M059J (cell line): ENCODE measurements around the gene ABHD11. TPM values are rescaled to one million over a fixed set of nuclear protein-coding genes. Genes with fewer than 3 reads are reported as not detected.
"Not testable (repeated sequence)": the region's sequence is repeated elsewhere in the genome, so short reads cannot be mapped to it uniquely, and the experiment has no call there.

Source experiments
- DNase-seq: peaks from one replicate; pipeline ENCODE4 v3.0.0-alpha.2; 2012; ENCODE audit warnings: low read depth
- total RNA-seq: library from RNA; depleted of rRNA; stranded (reverse); fragments of >200 nt; shearing (Covaris generic); gene quantifications from 2 replicates; pipeline ENCODE4 v1.2.3, GENCODE V29; 2014

ABHD11 gene
- total RNA-seq, 1 experiment from 2014 or later = 32.2 TPM

DNA sequence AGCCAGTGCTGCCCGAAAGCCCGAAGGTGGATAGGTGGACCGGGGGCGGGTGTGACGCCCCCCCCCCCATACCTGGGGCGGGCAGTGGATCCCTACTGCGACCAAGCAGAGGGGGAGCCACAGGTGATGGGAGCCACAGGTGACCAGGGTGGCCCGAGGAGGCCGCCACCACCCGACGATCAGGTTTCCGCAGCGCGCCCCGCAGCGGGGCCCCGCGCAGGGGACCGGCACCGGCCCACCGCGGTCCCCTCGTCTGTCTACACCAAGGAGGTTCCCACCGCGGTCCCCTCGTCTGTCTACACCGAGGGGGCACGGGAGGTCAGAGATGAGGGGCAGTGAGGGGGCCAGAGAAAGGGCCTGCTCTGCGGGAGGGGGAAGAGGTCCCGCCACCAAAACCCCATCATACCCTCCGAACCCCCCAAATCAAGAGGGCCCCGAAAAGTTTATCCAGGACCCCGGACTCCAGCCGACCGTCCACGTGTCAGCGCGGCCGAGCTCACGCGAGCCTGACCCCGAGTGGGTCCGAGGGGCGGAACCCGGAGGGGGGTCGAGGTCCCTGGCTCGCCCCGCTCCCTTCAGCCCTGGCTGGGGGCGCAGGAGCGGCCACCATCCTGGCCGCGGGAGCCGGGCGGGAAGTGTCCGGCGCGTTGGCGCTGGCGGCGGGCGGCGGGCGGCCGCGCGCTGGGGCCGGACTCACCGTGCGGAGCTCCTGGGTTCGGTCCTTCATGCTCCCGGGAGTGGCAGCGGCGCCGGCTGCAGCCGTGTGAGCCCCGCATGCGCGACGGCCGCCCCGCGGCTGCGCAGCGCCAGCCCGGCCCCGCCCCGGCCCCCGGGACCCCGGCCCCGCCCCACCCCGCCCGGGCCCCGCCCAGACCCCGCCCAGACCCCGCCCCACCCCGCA is 19.4 kb downstream of the ABHD11 start, which contains the start of gene STX1A:
TSS of gene STX1A (minus strand) at position 765 of the 901 bp plus-strand sequence. CDS start at position 727, 38 bp downstream.
- DNase-seq = peak; percentile 74

DNA sequence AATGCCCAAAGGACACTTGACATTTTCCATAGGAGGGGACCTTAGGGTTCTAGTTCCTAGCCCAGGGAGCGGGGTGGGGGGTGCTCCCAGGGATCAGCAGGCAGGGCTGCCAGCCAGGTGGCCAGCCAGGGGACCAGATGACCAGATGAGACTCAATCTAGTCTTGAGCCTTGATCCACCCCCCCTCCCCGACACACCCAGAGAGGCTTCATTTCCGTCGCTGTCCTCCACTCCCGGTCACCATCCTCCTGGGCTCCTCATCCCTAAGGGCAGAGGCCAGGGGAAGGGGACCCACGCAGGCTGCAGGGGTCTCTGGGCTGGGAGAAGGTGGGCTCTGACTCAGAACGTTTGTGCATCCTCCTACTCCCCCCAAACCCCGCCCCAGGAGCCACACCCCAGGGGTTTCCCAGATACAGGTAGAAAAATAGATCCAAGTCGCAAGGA is 20.1 kb downstream of the ABHD11 start:
- DNase-seq = no peak

DNA sequence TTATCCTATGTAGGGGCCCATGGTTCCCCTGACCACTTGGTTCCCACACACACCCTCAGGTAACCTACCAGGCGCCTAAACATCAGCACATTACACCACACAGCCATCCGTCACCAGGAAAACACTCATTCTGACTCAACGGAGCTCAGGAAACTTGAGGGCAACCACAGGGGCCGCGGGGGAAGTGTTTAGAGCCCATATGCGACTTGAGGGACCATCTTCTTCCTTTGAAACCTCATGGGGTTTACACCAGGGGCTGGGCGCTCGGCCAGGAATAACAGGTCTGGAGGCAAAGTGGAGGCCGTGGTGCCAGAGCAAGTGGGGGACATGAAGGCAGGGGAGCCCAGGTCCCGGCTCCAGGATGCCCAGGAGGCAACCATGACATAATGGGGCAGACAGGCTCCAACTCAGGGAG is 20.6 kb downstream of the ABHD11 start:
- peak; percentile 100 for DNase-seq

DNA sequence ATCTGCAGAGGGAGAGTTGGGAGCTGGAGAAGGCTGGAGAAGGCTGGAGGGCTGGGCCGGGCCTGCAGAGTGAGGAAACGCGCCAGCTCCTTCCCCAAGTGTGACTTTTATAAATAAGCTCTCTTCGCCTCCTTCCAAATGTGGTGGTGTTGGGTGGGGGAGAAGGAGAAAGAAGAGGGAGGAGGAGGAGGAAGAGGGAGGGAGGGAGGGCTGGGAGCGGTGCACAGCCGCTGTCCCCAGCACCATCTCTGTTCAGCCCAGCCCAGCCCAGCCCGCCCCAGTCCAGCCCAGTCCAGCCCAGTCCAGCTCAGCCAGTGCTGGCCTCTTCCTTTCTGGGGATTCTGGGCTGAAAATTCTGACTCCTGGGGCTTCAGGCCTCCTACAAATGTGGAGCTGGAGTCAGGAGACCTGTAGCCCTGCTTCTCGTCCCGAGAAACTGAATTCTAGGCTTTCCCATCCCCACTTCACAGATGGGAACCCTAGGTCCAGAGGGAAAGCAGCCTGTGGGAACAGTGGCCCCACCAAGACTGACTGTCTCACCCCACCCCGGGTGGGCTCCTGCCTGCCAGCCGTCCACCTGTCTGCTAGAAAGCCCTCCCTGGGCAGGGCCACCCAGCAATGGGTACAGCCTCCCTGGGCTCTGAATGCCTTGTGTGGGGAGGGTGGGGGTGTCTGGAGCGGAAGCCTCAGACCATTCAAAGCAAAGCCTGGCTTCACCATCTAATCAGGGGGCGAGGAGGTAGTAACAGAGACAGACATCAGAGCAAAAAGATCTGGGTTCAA is 21.4 kb downstream of the ABHD11 start:
- DNase-seq = no peak

DNA sequence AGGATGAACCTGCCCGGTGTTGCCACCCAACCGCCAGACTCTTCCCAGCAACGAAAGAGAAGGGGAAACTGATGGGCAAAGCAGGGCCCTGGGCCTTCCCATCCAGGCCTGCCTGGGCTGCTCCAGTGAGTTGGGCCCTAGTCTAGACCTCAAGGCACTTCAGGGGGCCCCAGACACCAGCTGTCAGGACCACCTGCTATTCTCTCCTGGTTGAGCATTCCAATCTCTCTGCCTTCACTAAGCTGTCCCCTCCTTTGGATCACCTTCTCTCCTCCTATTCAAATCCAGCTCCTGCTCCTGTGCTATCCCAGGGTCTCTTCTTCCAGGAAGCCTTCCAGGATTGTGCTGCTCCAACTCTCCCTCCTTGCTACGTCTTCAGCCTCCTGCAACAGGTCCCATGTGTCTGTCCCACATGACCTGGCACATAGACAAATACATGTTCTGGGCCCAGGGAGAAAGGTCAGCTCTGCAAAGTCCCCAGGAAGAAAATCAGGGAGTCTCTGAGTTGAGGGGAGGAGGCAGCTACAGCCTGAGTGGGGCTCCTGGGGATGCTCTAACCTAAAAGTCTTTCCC is 22.2 kb downstream of the ABHD11 start:
- DNase-seq = no peak

DNA sequence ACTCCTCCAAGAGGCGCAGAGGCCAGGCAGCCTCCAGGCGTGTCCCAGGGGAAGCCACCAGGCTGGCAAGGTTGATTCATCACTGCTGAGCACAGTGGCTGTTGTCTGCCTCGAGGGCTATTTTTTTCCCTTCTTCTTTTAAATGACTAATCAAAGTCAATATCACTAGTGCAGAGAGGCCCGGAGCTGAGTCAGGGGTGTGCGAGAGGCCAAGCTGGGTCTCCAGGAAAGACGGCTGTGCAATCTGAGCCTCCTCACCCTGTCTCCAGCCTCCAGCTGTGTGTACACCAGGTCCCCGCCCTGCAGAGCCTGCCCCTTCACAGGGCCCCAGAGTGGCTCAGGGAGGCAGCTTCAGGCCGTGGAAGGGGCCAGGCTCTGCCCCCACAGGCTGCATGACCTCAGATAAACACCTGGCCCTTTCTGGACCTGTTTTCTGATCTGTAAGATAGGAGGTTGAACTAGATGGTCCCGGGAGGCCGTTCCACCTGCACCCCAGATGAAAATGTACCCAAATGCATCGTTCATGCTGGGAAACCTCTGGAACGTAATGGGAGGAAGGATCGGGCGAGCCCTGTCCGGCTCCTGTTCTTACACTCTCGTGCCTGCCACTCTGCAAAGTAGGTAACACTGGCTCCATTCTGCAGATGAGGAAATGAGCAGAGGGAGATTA is 22.8 kb downstream of the ABHD11 start:
- DNase-seq = peak; percentile 100

DNA sequence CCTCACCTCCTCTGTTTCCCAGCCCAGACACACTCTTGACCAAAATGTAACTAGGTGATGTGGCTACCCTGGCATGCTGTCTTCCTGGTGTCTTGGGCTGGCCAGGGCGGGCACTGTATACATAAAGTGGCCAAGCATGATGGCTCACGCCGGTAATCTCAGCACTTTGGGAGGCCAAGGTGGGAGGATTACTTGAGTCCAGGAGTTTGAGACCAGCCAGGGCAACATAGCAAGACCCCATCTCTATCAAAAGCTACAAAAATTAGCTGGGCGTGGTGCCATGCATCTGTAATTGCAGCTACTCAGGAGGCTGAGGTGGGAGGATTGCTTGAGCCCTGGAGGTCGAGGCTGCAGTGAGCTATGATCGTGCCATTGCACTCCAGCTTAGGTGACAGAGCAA is 25.3 kb downstream of the ABHD11 start:
- not testable (repeated sequence) for DNase-seq

DNA sequence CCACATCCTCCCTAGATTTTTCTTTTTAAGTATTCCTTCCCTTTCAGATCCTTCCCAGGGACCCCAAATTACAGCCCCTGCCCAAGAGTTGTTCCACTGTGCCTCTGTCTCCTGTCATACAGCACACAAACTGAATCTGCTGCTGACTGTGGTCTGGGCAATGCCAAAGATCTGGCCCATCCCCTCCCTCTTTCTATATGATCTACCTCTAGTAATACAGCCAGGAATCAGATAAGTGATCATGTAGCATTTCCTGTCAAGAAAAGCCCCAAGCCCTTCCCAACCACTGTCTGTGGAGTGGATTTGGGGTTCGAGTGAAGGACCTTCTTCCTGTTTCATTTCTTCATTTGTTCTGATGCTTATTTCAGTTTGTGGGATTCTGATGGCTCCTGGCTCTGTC is 25.8 kb downstream of the ABHD11 start:
- no peak for DNase-seq

DNA sequence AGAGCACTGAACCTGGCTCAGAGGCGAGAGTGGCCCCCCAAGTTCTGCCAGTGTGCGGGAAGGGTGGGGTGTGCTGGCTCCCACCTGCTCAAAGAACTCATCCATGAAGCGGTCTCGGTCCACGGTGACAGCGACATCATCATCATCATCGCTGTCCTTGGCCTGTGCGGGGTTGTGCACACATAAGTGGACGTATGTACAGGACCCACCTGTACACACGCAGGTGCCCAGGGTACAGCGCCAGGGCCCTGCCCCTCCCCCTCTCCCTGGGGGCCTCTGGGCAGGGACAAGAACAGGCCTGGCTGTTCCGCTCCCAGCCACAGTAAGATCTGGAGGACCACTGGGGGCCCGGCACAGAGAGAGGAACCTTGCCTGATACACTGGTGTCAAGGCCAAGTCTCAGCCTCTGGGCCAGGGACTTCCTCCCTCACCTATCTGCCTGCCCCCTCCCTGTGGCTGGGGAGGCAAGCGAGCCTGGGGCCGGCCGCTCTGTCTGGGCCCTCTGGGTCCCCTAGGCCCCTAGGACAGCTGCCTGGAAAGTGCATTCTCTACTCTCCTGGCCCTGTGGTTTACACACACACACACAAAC is 29.5 kb downstream of the ABHD11 start:
- DNase-seq = no peak

DNA sequence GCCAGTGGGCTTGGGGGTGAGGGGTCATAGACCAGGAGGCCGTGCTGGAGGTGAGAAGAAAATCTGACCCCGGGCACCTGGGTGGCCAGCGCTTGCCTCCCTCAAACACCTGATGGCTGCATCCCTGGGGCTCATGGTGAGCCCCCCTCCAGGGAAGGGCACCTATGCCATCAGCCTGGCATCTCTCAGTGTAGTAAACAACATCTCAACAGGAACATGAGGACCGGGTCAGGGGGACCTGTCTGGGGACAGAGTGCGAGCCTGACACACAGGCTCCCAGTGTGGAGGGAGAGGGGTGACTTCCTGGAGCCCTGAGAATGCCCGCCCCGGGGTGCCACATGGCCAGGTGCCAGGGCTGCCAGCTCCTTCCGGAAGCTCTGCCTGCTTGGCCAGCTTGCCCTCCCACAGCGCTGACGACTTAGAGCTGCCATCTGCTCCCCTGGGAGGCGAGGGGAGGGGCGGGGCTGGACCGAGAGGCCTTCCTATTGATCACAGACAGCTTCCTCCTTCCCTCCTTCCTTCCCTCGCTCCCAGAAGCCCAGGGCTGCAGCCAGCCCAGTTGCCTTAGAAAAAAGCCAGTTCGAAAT is 31.5 kb downstream of the ABHD11 start:
- peak; percentile 94 for DNase-seq

DNA sequence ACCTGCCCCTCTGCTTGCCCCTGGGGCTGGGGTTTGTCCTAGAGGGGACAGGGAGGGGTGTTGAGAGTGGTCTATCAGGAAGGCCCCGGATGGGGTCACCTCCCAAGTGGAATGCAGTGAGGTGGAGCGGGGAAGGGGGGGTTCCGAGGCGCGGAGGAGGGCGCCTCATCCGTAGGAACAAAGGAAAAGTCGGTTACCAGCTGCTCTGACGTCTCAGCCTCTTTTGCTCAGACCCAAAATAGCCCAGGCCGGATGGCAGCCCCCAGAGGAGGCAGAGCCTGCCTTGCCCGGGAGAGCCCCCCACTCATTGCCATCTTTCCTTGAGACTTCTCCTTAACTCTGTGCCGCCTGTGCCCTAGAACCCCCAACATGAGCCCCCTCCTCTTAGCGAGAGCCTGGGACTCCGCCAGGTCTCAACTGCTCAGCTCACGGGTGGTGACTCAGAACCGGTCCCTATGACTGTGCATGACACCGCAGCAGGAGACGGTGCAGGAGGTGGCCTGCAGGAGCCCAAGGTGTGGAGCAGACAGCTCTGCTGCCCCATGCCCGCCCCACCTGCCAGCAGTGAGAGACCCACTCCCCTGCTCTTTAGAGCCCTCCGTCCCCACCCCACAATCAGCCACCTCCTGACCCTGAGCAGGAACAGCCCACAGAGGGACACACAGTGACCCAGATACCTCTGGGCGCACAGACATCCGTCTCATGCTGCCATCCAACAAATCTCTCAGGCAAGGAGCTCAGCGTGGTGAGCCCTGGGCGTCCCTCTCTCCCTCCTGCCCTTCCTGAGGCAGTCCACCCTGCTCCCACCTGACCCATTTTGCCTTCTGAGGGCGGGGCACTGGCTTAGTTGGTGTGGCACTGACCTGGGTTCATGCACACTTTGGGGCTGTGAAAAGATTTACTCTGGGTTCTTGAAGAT is 32.2 kb downstream of the ABHD11 start:
- DNase-seq = peak; percentile 77

DNA sequence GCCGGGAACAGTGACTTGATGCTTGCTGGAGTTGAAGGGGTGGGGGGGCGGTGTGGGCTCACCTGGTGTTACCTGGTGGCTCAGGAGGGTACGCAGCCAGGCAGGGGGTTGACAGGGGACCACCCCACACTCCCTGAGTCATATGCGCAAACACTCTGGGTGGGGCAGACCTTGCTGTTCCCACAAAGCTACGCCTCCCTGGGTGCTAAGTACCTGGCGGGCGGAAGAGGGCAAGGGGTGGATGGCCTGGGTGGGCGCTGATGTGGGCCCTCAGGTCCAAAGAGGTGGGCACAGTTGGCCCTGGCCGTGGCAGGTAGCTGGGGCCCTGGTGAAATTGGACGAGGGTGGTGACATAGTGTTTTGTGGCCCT is 33.1 kb downstream of the ABHD11 start:
- DNase-seq = no peak

DNA sequence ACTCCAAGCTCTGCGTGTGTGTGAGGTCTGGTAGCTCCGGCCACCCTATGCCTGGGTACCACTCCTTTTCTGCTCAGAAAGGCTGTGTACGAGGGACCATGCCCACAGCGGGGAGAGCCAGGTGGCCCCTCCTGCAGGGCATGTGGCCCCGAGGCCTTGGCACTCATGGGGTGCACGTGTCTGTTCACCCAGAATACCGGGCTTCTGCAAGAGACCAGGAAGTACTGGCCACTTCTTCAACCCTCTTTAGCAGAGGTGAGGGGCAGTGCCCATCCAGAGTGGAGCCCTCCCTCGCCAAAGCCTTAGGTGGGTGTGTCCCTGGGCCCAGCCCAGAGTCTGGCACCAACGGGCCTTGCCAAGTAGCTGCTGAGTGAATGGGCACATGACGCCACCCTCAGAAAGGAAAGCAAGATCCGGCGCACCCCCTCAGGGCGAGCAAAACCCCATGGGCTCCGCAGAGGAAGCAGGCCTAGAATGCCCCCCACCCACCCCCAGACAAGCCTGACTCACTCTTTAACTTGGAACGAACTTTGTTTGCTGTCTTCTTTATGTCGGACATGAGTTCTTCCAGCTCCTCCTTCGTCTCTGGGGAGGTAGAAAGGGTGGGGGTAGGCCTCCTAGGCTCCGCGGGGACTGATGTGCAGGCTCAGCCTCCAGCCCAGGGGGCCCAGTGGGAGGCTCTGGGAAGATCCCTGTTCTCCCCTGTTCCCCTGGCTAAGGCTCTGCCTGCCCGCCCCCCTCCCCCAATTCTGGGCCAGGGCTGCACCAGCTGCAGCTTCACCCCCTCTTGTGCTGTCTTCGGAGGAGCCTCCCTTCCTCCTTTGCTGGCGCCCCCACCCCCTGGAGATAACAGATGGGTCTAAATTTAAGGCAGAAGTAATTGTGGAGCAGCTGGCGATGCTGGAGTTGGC is 33.7 kb downstream of the ABHD11 start:
- DNase-seq = no peak

DNA sequence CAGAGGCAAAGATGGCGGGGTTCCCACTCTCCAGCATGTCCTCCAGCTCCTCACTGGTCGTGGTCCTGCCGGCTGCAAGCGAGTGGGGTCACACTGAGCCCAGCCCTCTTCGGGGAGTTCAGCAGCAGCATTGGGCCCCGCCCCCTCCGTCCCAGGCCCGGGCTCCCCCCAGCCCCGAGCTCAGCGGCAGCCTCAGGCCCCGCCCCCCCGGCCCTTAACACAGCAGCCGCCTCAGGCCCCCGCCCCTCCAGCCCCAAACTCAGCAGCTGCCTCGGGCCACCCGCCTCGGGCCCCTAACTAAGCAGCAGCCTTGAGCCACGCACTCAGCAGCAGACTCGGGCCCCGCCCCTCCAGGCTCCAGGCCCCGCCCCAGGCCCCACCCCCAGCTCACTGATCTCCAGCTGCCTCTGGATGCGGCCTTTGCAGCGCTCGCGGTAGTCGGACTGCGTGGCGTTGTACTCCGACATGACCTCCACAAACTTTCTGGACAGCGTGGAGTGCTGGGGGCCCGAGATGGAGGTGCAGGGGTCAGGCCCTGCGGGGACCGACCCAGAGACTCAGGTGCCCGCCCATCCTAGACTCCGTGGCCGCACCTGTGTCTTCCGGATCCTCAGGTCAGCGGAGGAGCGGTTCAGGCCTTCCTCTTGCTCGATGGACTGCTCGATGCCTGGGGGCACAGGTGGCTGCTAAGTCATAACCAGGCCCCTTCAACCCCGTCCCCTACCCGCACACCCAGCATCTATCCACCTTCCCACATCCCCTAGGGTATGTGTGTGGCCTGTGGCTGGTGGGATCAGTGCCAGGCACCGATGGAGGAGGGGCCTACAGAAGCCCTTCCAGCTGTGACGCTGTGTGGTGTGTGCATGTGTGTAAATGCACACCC is 34.6 kb downstream of the ABHD11 start:
- DNase-seq = no peak

DNA sequence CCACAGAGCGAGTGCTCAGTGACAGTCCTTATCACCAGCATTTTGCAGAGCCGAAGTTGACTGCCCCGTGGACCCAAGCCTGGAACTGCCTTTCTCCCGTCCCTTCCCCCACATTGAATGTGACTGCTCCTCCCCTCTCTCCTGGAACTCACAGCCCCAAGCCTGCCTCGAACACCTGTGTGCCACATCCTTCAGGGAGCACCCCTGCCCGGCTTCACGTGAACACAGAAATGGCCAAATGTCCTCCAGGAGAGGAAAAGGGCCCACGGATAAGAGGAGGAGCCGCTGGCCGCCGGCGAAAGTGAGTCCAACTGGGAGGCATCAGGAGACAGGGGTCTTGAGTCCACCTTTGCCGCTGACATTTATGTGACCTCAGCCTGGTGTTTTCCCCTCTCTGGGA is 35.4 kb downstream of the ABHD11 start:
- DNase-seq = no peak

DNA sequence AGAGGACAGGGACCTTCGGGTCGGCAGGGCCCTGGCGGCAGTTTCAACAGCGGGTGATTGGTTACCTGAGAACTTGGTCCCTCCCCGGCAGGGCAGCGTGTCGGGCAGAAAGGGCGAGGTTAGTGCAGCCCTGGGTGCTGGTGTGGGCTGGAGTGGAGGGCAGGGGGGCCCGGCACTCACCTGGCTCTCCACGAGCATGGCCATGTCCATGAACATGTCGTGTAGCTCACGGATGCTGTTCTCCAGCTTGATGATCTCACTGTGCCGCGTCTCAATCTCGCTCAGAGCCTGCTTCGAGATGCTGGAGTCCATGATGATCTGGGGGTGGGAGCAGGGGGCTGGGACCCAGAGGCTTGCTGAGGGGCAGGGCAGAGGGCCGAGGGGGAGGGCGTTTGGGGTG is 35.9 kb downstream of the ABHD11 start:
- no peak for DNase-seq

DNA sequence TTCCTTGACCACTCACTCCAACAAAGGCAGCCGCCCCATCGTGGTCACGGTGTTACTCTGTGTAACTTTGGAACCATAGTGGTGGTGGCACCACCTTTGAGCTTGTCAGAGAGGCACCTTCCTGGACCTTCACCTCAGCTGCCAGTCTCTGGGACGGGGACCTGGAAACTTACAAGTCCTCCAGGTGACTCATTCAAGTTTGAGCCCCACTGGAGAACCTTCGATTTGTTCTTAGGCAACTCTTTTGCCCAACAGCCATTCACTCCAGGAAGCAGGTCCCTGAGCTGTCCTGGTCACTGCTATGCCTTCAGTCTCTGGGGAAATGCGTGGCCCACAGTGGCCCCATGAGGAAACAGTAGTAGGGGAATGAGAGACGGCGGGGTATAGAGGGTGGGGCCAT is 36.4 kb downstream of the ABHD11 start:
- no peak for DNase-seq
